Kidney (tissue), 14 donors: ENCODE results near the gene LMO1. TPM values are rescaled to one million over a fixed set of nuclear protein-coding genes. Genes with fewer than 3 reads are reported as not detected.

Experiments used
- DNase-seq, 5 donors: peaks; one replicate each; pipeline ENCODE4 v3.0.0-alpha.2; 2013 to 2020
- FAIRE-seq: peaks from 2 replicates; lab custom pipeline; 2012; peaks lifted over from hg19 to GRCh38; lab: Jason Lieb, UNC
- H3K27ac ChIP-seq, 2 donors: one replicate each; pipeline ENCODE4 v1.7.0; 2013; ENCODE audit warnings: low read depth in 2 of 2, low read length in 2 of 2, inconsistent platforms in 1 of 2
- H3K27me3 ChIP-seq: one replicate; pipeline ENCODE4 v1.7.1; 2013; ENCODE audit warnings: low read length, inconsistent platforms; ENCODE audit not compliant: control insufficient read depth, insufficient read depth
- H3K36me3 ChIP-seq, 3 donors: one replicate each; pipeline versions ENCODE4 v1.7.0 to v1.7.1; 2013; ENCODE audit warnings: low read length in 3 of 3, control low read depth in 1 of 3, inconsistent platforms in 1 of 3; ENCODE audit not compliant: insufficient read depth in 3 of 3, control insufficient read depth in 2 of 3
- H3K4me1 ChIP-seq, 3 donors: one replicate each; pipeline versions ENCODE4 v1.7.0 to v1.7.1; 2013; ENCODE audit warnings: low read length in 3 of 3, inconsistent platforms in 1 of 3, low read depth in 1 of 3; ENCODE audit not compliant: control insufficient read depth in 2 of 3, insufficient read depth in 2 of 3
- H3K4me3 ChIP-seq, 3 donors: one replicate each; pipeline versions ENCODE4 v1.7.0 to v1.8.1; 2013; ENCODE audit warnings: low read length in 3 of 3, control low read depth in 1 of 3, inconsistent platforms in 1 of 3
- H3K9ac ChIP-seq, 3 donors: one replicate each; pipeline versions ENCODE4 v1.7.0 to v1.7.1; 2013; ENCODE audit warnings: low read length in 3 of 3, control low read depth in 1 of 3, inconsistent platforms in 1 of 3
- H3K9me3 ChIP-seq, 3 donors: one replicate each; pipeline versions ENCODE4 v1.7.0 to v1.7.1; 2013; ENCODE audit warnings: low read length in 3 of 3, control low read depth in 1 of 3, inconsistent platforms in 1 of 3; ENCODE audit not compliant: control insufficient read depth in 2 of 3, insufficient read depth in 1 of 3
- intact Hi-C: fragments of 100-400 bp; cut with DNase I; formaldehyde crosslinking; loops from one replicate; pipeline ENCODE4 v1.11.1; 2022
- polyA plus RNA-seq: library from polyadenylated mRNA; stranded (reverse); fragments of 350-450 nt; fragmentation: Illumina TruSeq; extraction: RNeasy Lipid Tissue Mini Kit (QIAGEN cat#74804); gene quantifications from one replicate; pipeline ENCODE4 v1.2.3, GENCODE V29; 2014; ENCODE audit warnings: low read depth, low replicate concordance; ENCODE audit not compliant: insufficient read depth
- total RNA-seq: library from RNA; stranded (reverse); fragmentation: NEBNext Ultra II Directional; extraction: Animal tissue kit (Norgen Biotek cat#: 25700); gene quantifications from one replicate; pipeline ENCODE4 v1.2.1, GENCODE V29; 2021
- TF ChIP-seq, protein P1 (sequence below): IDR thresholded peaks from 3 replicates; pipeline ENCODE4 v1.5.1; 2012; ENCODE audit warnings: mild to moderate bottlenecking, moderate library complexity, borderline replicate concordance; ENCODE audit not compliant: insufficient read depth; ENCODE audit errors: extremely low read depth
- donor health status: control.
- donor health status: control.
- donor health status: control.
- donor health status: control.
- donor health status: control.
- donor health status: DM: yes; HTN: yes; CAD: no.
- donor health status: Normal renal cell carcinoma (clear cell type).

Gene LMO1
- total and polyA plus RNA-seq, 2 donors from 2014 or later, result 0.95 TPM; not detected in 1

DNA sequence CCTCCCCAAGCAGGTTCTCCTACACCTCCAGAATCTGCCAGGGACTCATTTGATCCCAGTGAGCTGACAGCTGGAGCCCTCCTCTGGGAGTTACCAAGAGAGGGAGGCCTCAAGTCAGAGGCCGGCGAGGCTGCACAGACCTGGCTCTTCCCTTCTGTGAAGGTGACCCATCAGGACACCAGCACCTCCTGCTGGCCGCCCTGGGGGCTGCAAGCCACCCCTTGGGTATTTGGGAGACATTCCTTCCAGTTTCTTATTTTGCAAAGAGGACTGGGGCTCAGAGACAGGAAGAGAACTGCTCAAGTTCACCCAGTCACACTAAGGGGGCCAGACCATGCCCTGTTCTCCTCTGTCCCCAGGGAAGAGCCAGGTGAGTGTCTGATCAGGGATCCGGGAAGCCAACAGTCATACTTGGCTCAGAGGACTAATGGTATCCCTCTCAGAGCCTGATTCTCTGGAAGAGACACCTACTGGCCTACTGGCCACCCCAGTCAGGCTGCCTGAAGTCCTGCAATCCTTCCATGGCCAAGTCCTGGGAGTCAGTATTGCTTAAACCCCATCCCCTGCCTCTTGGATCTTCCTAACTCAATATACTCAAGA, 54.4 kb downstream of the LMO1 start:
- no peak for FAIRE-seq
- Histone ChIP-seq H3K9me3 (no peaks in the 10 kb centered on the region), H3K27me3 (no peaks in the 10 kb centered on the region), H3K4me1 (no peaks in the 10 kb centered on the region), H3K27ac (no peak overlapping the region), H3K36me3 (no peaks in the 10 kb centered on the region), H3K4me3 (no peak overlapping the region), H3K9ac (no peak overlapping the region)
- no peak for DNase-seq
- TF ChIP-seq, protein P1, sequence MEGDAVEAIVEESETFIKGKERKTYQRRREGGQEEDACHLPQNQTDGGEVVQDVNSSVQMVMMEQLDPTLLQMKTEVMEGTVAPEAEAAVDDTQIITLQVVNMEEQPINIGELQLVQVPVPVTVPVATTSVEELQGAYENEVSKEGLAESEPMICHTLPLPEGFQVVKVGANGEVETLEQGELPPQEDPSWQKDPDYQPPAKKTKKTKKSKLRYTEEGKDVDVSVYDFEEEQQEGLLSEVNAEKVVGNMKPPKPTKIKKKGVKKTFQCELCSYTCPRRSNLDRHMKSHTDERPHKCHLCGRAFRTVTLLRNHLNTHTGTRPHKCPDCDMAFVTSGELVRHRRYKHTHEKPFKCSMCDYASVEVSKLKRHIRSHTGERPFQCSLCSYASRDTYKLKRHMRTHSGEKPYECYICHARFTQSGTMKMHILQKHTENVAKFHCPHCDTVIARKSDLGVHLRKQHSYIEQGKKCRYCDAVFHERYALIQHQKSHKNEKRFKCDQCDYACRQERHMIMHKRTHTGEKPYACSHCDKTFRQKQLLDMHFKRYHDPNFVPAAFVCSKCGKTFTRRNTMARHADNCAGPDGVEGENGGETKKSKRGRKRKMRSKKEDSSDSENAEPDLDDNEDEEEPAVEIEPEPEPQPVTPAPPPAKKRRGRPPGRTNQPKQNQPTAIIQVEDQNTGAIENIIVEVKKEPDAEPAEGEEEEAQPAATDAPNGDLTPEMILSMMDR, result peak; percentile 27
- intact Hi-C loops, result no loop called here

DNA sequence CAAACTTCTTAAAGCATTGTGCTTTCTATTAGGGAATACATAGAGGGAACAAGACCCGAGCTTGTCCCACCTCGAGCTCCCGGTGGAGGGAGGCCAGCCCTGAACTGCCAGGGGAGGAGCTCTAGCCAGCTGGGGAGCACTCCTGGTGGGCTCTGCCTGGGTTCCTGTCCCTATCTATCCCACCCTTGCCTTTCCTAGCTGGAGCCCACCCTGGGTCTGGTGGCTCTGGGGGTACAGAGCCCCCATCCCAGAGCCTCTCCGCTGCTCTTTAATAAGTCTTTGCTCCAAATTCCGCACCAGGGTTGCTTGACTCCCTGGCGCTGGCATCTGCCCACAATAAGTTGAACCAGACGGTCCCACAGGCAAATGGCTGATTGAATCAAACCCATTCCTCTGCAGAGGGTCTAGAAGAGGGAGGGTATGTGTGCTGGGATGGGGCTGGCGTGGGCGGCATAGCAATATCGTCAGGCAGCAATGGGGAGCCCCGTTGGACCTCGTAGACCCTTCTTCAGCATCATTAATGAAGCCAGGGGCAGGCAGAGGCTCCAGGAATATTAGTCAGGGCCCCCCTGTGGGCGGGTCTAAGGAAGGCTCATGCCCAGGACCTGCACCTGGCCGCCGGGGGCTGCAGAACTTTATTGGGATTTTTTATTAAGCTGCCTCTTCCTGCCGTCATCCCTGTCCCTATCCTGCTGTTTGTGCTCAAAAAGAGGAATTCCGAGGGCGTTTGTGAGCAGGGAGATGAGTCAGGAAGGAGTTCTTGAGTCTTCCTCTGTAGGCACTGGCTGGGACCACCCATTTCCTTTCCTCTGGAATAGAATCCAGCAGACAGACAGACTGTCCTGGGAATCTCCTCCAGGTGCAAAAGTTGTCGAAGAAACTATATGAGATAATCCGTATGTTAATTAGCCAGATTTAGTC, 56.3 kb downstream of the LMO1 start:
- Histone ChIP-seq H3K27ac (no peak overlapping the region), H3K36me3 (no peaks in the 10 kb centered on the region), H3K9ac (no peak overlapping the region), H3K4me3 (no peak overlapping the region), H3K4me1 (no peaks in the 10 kb centered on the region), H3K27me3 (no peaks in the 10 kb centered on the region), H3K9me3 (no peaks in the 10 kb centered on the region)
- FAIRE-seq (no peak), DNase-seq (peak in 1 of 5 donors; percentile 30)
- TF ChIP-seq, protein P1, result no peak
- intact Hi-C loops, result no loop called here

DNA sequence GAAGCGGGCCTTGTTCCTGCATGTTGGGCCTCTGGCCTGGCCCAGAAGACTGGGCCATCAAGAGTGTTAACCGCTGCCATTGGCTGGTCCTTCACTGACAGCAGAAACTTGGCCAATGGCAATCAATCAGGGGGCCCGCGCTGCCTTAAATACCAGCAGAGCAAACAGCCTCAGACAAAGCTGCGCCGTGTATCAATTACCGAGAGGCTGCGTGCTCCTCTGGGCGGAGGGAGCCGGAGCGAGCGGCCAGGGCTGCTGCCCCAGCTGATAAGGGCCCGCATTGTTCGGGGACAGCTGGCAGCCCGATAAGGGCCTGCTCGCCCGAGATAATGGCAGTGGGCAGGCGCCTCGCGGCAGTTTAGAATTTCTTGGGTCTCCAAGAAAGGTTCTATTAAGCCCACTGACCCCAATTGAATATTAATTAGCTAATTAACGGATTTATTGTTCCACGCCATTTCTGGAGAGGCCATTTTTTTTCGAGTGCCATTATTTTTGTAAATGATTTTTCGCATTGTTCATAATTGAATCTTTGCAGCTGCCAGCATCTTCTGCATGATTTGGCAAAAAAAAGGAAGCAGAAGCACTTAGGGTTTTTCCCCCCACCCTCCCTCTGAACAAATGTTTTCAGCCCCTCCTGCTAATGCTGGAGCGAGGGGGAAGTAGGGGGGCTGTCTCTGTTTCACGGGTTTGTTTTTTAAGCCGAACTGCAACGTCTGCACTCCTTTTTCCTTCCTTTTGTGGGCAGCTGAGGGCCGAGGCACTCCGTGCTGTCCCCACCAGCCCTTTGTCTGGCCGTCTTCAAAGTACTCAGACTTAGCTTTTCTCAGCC, 57.2 kb downstream of the LMO1 start:
- DNase-seq, result peak; percentile 46 to 77 (median 53)
- Histone ChIP-seq H3K9me3 (no peaks in the 10 kb centered on the region), H3K36me3 (no peaks in the 10 kb centered on the region), H3K9ac (no peak overlapping the region), H3K4me3 (no peak overlapping the region), H3K27me3 (no peaks in the 10 kb centered on the region), H3K27ac (no peak overlapping the region), H3K4me1 (no peaks in the 10 kb centered on the region)
- TF ChIP-seq, protein P1, result no peak
- intact Hi-C loops, result no loop called here
- FAIRE-seq, result no peak
